Measurements from ENCODE around the gene AFM. TPM values are rescaled to one million over a fixed set of nuclear protein-coding genes. Genes with fewer than 3 reads are reported as not detected.

Gene AFM
- total and polyA plus RNA-seq, 4 donors: 0.09 TPM; not detected in 3

GRCh38 chr4:73450398-73451004 is 31.0 kb upstream of the AFM start:
- H3K36me3 ChIP-seq (ENCODE audit: control insufficient read depth in 4 of 4, insufficient read depth in 4 of 4, low read length in 4 of 4): no peaks in the 10 kb centered on the region
- H3K27ac ChIP-seq (ENCODE audit: low read depth in 1 of 2, low read length in 1 of 2): no peak overlapping the region
- no peaks in the 10 kb centered on the region for H3K27me3 ChIP-seq (ENCODE audit: control insufficient read depth in 3 of 3, insufficient read depth in 3 of 3, low read length in 2 of 3)
- no peak overlapping the region for H3K4me3 ChIP-seq
- peaks cover 0 to 1% (median 0%) of the 10 kb centered on the region in 4 donors for H3K9me3 ChIP-seq (ENCODE audit: control insufficient read depth in 4 of 4, insufficient read depth in 3 of 4, low read length in 3 of 4)
- 67 to 77% methylated on average over 9 of the region's 9 CpGs for WGBS, 2 donors
- ATAC-seq (ENCODE audit: insufficient read depth, low FRiP score): peak; percentile 41
- no peak for DNase-seq
- no peak for TF ChIP-seq CTCF (IDR thresholded peaks at IDR 0.05; ENCODE audit: control extremely low read depth, extremely low read depth)
- H3K4me1 ChIP-seq (ENCODE audit: control insufficient read depth in 5 of 5, insufficient read depth in 5 of 5, low read length in 5 of 5): no peaks in the 10 kb centered on the region
- H3K9ac ChIP-seq (ENCODE audit: insufficient read depth in 1 of 2, low read length in 2 of 2): no peak overlapping the region

- 63 to 76% methylated on average over 3 of the region's 3 CpGs for WGBS, 2 donors
- Histone ChIP-seq H3K27me3 (ENCODE audit: control insufficient read depth in 3 of 3, insufficient read depth in 3 of 3, low read length in 2 of 3) (no peaks in the 10 kb centered on the region), H3K4me1 (ENCODE audit: control insufficient read depth in 5 of 5, insufficient read depth in 5 of 5, low read length in 5 of 5) (no peaks in the 10 kb centered on the region), H3K27ac (ENCODE audit: low read depth in 1 of 2, low read length in 1 of 2) (no peak overlapping the region), H3K4me3 (no peak overlapping the region), H3K9ac (ENCODE audit: insufficient read depth in 1 of 2, low read length in 2 of 2) (no peak overlapping the region), H3K36me3 (ENCODE audit: control insufficient read depth in 4 of 4, insufficient read depth in 4 of 4, low read length in 4 of 4) (no peaks in the 10 kb centered on the region), H3K9me3 (ENCODE audit: control insufficient read depth in 4 of 4, insufficient read depth in 3 of 4, low read length in 3 of 4) (no peaks in the 10 kb centered on the region)
- no peak for TF ChIP-seq CTCF (IDR thresholded peaks at IDR 0.05; ENCODE audit: control extremely low read depth, extremely low read depth)
- no peak for ATAC-seq (ENCODE audit: insufficient read depth, low FRiP score)
- DNase-seq: peak in 1 of 3 donors; percentile 11
Measured at GRCh38 chr4:73451404-73451803, 30.1 kb upstream of the AFM start.

- ATAC-seq (ENCODE audit: insufficient read depth, low FRiP score) (no peak), DNase-seq (peak in 1 of 3 donors; percentile 13)
- no peaks in the 10 kb centered on the region for H3K36me3 ChIP-seq (ENCODE audit: control insufficient read depth in 4 of 4, insufficient read depth in 4 of 4, low read length in 4 of 4)
- H3K27me3 ChIP-seq (ENCODE audit: control insufficient read depth in 3 of 3, insufficient read depth in 3 of 3, low read length in 2 of 3): no peaks in the 10 kb centered on the region
- H3K4me1 ChIP-seq (ENCODE audit: control insufficient read depth in 5 of 5, insufficient read depth in 5 of 5, low read length in 5 of 5): no peaks in the 10 kb centered on the region
- no peak overlapping the region for H3K4me3 ChIP-seq
- no peaks in the 10 kb centered on the region for H3K9me3 ChIP-seq (ENCODE audit: control insufficient read depth in 4 of 4, insufficient read depth in 3 of 4, low read length in 3 of 4)
- no peak overlapping the region for H3K9ac ChIP-seq (ENCODE audit: insufficient read depth in 1 of 2, low read length in 2 of 2)
- no peak overlapping the region for H3K27ac ChIP-seq (ENCODE audit: low read depth in 1 of 2, low read length in 1 of 2)
- WGBS, 2 donors: 92% methylated on average over 4 of the region's 4 CpGs
- TF ChIP-seq CTCF (IDR thresholded peaks at IDR 0.05; ENCODE audit: control extremely low read depth, extremely low read depth): no peak
Measured at GRCh38 chr4:73451981-73452747, 29.4 kb upstream of the AFM start.

Data from lung (tissue), 12 donors.